NCI-H460 (cell line): ENCODE data around the gene RAET1G. TPM values are rescaled to one million over a fixed set of nuclear protein-coding genes. Genes with fewer than 3 reads are reported as not detected.
"Not testable (repeated sequence)": the region's sequence is repeated elsewhere in the genome, so short reads cannot be mapped to it uniquely, and the experiment has no call there.

Experiments used
- DNase-seq: peaks from one replicate; pipeline ENCODE4 v3.0.0-alpha.2; 2016; ENCODE audit warnings: low read depth; ENCODE audit errors: extremely low read depth
- polyA plus RNA-seq: library from polyadenylated mRNA; depleted of rRNA; stranded (reverse); fragments of >200 nt; gene quantifications from 2 replicates; pipeline ENCODE4 v1.2.3, GENCODE V29; 2014; cell fraction: nucleus; rRNA removed
- total RNA-seq: library from RNA; depleted of rRNA; stranded (reverse); fragments of >200 nt; shearing (Covaris generic); gene quantifications from 2 replicates; pipeline ENCODE4 v1.2.3, GENCODE V29; 2014; rRNA removed

The RAET1G gene
- 1.1 and 1.2 TPM in 2 replicates for total RNA-seq
- polyA plus RNA-seq, result 0.38 and 4.1 TPM in 2 replicates

- DNase-seq, result peak; percentile 72
Measured at GRCh38 chr6:149922642-149923326, at the start of gene RAET1G. Gene RAET1G, minus strand, starts transcription at chr6:149923121. Its CDS starts 111 bp downstream, at chr6:149923010.

- DNase-seq, result no peak
Measured at GRCh38 chr6:149969635-149970034, 46.7 kb upstream of the RAET1G start.

- not testable (repeated sequence) for DNase-seq
Measured at GRCh38 chr6:149968909-149969308, 46.0 kb upstream of the RAET1G start.

- DNase-seq, result not testable (repeated sequence)
Measured at GRCh38 chr6:149967999-149968398, 45.1 kb upstream of the RAET1G start.

GRCh38 chr6:149967591-149967990 lies 44.7 kb upstream of the RAET1G start:
- no peak for DNase-seq

- not testable (repeated sequence) for DNase-seq
Measured at GRCh38 chr6:149966319-149966718, 43.4 kb upstream of the RAET1G start.

- DNase-seq, result no peak
Measured at GRCh38 chr6:149965194-149966020, 42.5 kb upstream of the RAET1G start.

- DNase-seq, result no peak
Measured at GRCh38 chr6:149964308-149965193, 41.6 kb upstream of the RAET1G start.

GRCh38 chr6:149963462-149964307 lies 40.8 kb upstream of the RAET1G start, which contains the start of gene ULBP1:
Gene ULBP1, plus strand, starts transcription at chr6:149963943. Its CDS starts 107 bp downstream, at chr6:149964050.
- DNase-seq, result peak; percentile 70

GRCh38 chr6:149963212-149963461 lies 40.2 kb upstream of the RAET1G start:
- DNase-seq, result peak; percentile 44

GRCh38 chr6:149962461-149963211 lies 39.7 kb upstream of the RAET1G start:
- no peak for DNase-seq

- DNase-seq, result no peak
Measured at GRCh38 chr6:149961728-149962425, 39.0 kb upstream of the RAET1G start.

- no peak for DNase-seq
Measured at GRCh38 chr6:149960488-149960887, 37.6 kb upstream of the RAET1G start.

- not testable (repeated sequence) for DNase-seq
Measured at GRCh38 chr6:149959806-149960205, 36.9 kb upstream of the RAET1G start.

- not testable (repeated sequence) for DNase-seq
Measured at GRCh38 chr6:149958124-149958523, 35.2 kb upstream of the RAET1G start.

GRCh38 chr6:149955654-149956317 lies 32.9 kb upstream of the RAET1G start:
- DNase-seq, result not testable (repeated sequence)

- DNase-seq, result not testable (repeated sequence)
Measured at GRCh38 chr6:149954984-149955653, 32.2 kb upstream of the RAET1G start.
